IMR-90 (cell line): ENCODE data around the gene ARRDC3. TPM values are rescaled to one million over a fixed set of nuclear protein-coding genes. Genes with fewer than 3 reads are reported as not detected.
A peak's percentile ranks its signal among the peaks of the same experiment; 100 is the strongest.

Source experiments
- ATAC-seq: fragments of 200-7000 bp; cut with Tn5 transposase; 2 replicates; pipeline ENCODE4 v1.9.1; 2020; ENCODE audit warnings: low read depth, mild to moderate bottlenecking, moderate library complexity
- BruUV-seq: library from RNA; stranded (reverse); fragments of 400-500 nt; replicated peaks from 2 replicates; lab custom pipeline; 2021; lab: Mats Ljungman, UMichigan
- CTCF ChIA-PET: fragments of 300-600 bp; formaldehyde crosslinking; extraction: SDS; loops from one replicate; lab custom pipeline; 2021; ENCODE audit warnings: antibody characterized with exemption; lab: Yijun Ruan, JAX
- POLR2A ChIA-PET: fragments of 300-600 bp; sonication (Branson Sonifier 250); formaldehyde crosslinking; loops from one replicate; lab custom pipeline; 2022; ENCODE audit warnings: antibody characterized with exemption; ENCODE audit not compliant: unreplicated experiment; lab: Charles Lee
- DNase-seq: peaks from one replicate; pipeline ENCODE4 v3.0.0; 2013
- H2AFZ ChIP-seq: replicated peaks from 2 replicates; pipeline ENCODE3; 2013; ENCODE audit warnings: low read length, mild to moderate bottlenecking; ENCODE audit not compliant: poor library complexity
- H2AK5ac ChIP-seq: 2 replicates; pipeline ENCODE4 v1.6.1; 2013; ENCODE audit warnings: low read depth, low read length, inconsistent platforms
- H2AK9ac ChIP-seq: replicated peaks from 2 replicates; pipeline ENCODE3; 2013; ENCODE audit warnings: mild to moderate bottlenecking, low read depth, low read length, moderate library complexity; ENCODE audit not compliant: poor library complexity
- H2BK120ac ChIP-seq: 2 replicates; pipeline ENCODE4 v1.6.1; 2013; ENCODE audit warnings: low read depth, low read length, inconsistent platforms
- H2BK15ac ChIP-seq: 3 replicates; pipeline ENCODE4 v1.6.1; 2013; ENCODE audit warnings: low read depth, low read length, inconsistent platforms
- H2BK20ac ChIP-seq: 2 replicates; pipeline ENCODE4 v1.6.1; 2013; ENCODE audit warnings: low read depth, mild to moderate bottlenecking, inconsistent platforms, low read length, moderate library complexity
- H2BK5ac ChIP-seq: 2 replicates; pipeline ENCODE4 v1.6.1; 2013; ENCODE audit warnings: mild to moderate bottlenecking, low read depth, low read length, inconsistent platforms; ENCODE audit not compliant: poor library complexity, severe bottlenecking
- H3K14ac ChIP-seq: replicated peaks from 2 replicates; pipeline ENCODE4 v1.6.1; 2013; ENCODE audit warnings: low read depth, low read length, inconsistent platforms
- H3K18ac ChIP-seq: 2 replicates; pipeline ENCODE4 v1.6.1; 2013; ENCODE audit warnings: low read depth, low read length, control low read depth
- H3K23ac ChIP-seq: 2 replicates; pipeline ENCODE4 v1.6.1; 2013; ENCODE audit warnings: low read depth, low read length, inconsistent platforms
- H3K27ac ChIP-seq: 2 replicates; pipeline ENCODE4 v1.5.1; 2013; ENCODE audit warnings: mild to moderate bottlenecking, control low read depth, low read length; ENCODE audit not compliant: insufficient read depth
- H3K27me3 ChIP-seq: 2 replicates; pipeline ENCODE4 v1.6.1; 2013; ENCODE audit warnings: low read length; ENCODE audit not compliant: control insufficient read depth, insufficient read depth
- H3K36me3 ChIP-seq: 2 replicates; pipeline ENCODE4 v1.6.1; 2013; ENCODE audit warnings: low read length, mixed read lengths; ENCODE audit not compliant: control insufficient read depth, insufficient read depth
- H3K4ac ChIP-seq: 2 replicates; pipeline ENCODE4 v1.6.1; 2013; ENCODE audit warnings: low read depth, low read length, inconsistent platforms
- H3K4me1 ChIP-seq: 2 replicates; pipeline ENCODE4 v1.6.1; 2013; ENCODE audit warnings: low read length, mixed read lengths; ENCODE audit not compliant: control insufficient read depth, insufficient read depth
- H3K4me2 ChIP-seq: 2 replicates; pipeline ENCODE4 v1.6.1; 2013; ENCODE audit warnings: low read depth, mild to moderate bottlenecking, control low read depth, low read length, moderate library complexity
- H3K4me3 ChIP-seq: 2 replicates; pipeline ENCODE4 v1.5.1; 2013; ENCODE audit warnings: low read depth, mild to moderate bottlenecking, control low read depth, low read length, moderate library complexity; ENCODE audit not compliant: insufficient read depth
- H3K56ac ChIP-seq: 2 replicates; pipeline ENCODE4 v1.6.1; 2013; ENCODE audit warnings: low read length, inconsistent platforms; ENCODE audit not compliant: insufficient read depth; ENCODE audit errors: extremely low read depth
- H3K79me1 ChIP-seq, 2 experiments: 2 replicates each; pipeline ENCODE4 v1.6.1; 2013; ENCODE audit warnings: low read length in 2 of 2, inconsistent platforms in 1 of 2, low read depth in 1 of 2
- H3K9ac ChIP-seq: 2 replicates; pipeline ENCODE4 v1.6.1; 2013; ENCODE audit warnings: low read depth, low read length, control low read depth
- H3K9me1 ChIP-seq: 2 replicates; pipeline ENCODE4 v1.6.1; 2013; ENCODE audit warnings: low read length, inconsistent platforms; ENCODE audit not compliant: insufficient read depth
- H3K9me3 ChIP-seq: 2 replicates; pipeline ENCODE4 v1.6.1; 2013; ENCODE audit warnings: low read length; ENCODE audit not compliant: control insufficient read depth, insufficient read depth
- H4K20me1 ChIP-seq: 2 replicates; pipeline ENCODE4 v1.6.1; 2013; ENCODE audit warnings: low read length, inconsistent platforms; ENCODE audit not compliant: insufficient read depth
- H4K5ac ChIP-seq: 2 replicates; pipeline ENCODE4 v1.6.1; 2013; ENCODE audit warnings: mild to moderate bottlenecking, low read depth, low read length, control low read depth
- H4K8ac ChIP-seq, 2 experiments: 2 replicates each; pipeline ENCODE4 v1.6.1; 2013; ENCODE audit warnings: low read depth in 2 of 2, low read length in 2 of 2, control low read depth in 1 of 2, inconsistent platforms in 1 of 2
- H4K91ac ChIP-seq: 2 replicates; pipeline ENCODE4 v1.6.1; 2013; ENCODE audit warnings: low read depth, low read length, inconsistent platforms; ENCODE audit not compliant: insufficient read depth
- BHLHE40 ChIP-seq: fragments of 150-350 bp; IDR thresholded peaks from 2 replicates; pipeline ENCODE4 v1.6.1; 2016; ENCODE audit warnings: mild to moderate bottlenecking, low read depth, low read length
- FOS ChIP-seq: fragments of 150-350 bp; IDR thresholded peaks from 2 replicates; pipeline ENCODE4 v1.6.1; 2016; ENCODE audit warnings: low read depth, low read length
- MAFK ChIP-seq: IDR thresholded peaks from 2 replicates; pipeline ENCODE4 v1.6.1; 2012; ENCODE audit warnings: low read depth, low read length, improper control_type of control experiment
- MAZ ChIP-seq: IDR thresholded peaks from 2 replicates; pipeline ENCODE4 v1.6.1; 2012; ENCODE audit warnings: low read depth, mild to moderate bottlenecking, low read length, improper control_type of control experiment, moderate library complexity, borderline replicate concordance
- POLR2A ChIP-seq: IDR thresholded peaks from 2 replicates; pipeline ENCODE4 v1.6.1; 2012; ENCODE audit warnings: mild to moderate bottlenecking, low read depth, low read length
- RAD21 ChIP-seq: IDR thresholded peaks from 2 replicates; pipeline ENCODE4 v1.6.1; 2012; ENCODE audit warnings: low read length, improper control_type of control experiment
- WGBS, 2 experiments: methylation state at CpG; one replicate each; pipeline versions ENCODE4 v1.1.5 to v1.1.7; 2013; ENCODE audit warnings: missing lambda C conversion rate in 2 of 2; ENCODE audit not compliant: insufficient read length in 1 of 2; ENCODE audit errors: extremely low coverage in 2 of 2; 5-methylcytosine and 5-hydroxymethylcytosine counted together
- dilution Hi-C: fragments of 300-500 bp; cut with HindIII; formaldehyde crosslinking; loops from one replicate; pipeline ENCODE4 v1.14.3; 2018; ENCODE audit warnings: low sequenced_read_pairs; ENCODE audit not compliant: unreplicated experiment
- in situ Hi-C: fragments of 300-500 bp; cut with MboI; formaldehyde crosslinking; loops from 3 replicates; pipeline ENCODE4 v1.14.3; 2019; ENCODE audit warnings: low sequenced_read_pairs, inconsistent platforms, mixed read lengths
- intact Hi-C: fragments of 100-400 bp; cut with micrococcal nuclease; formaldehyde crosslinking; loops from 2 replicates; pipeline ENCODE4 v1.10.0; 2022
- polyA plus RNA-seq, 3 experiments: library from polyadenylated mRNA; depleted of rRNA; stranded (reverse); fragments of >200 nt; gene quantifications; 2 replicates each; pipeline ENCODE4 v1.2.3, GENCODE V29; 2012; ENCODE audit warnings: low replicate concordance in 1 of 3
- total RNA-seq: library from RNA; depleted of rRNA; stranded (reverse); fragments of >200 nt; gene quantifications from 2 replicates; pipeline ENCODE4 v1.2.3, GENCODE V29; 2012
- TF ChIP-seq, protein P1 (sequence below): conservative IDR thresholded peaks from 2 replicates; pipeline ENCODE4 v1.5.1; 2012; ENCODE audit warnings: mild to moderate bottlenecking, low read depth, low read length, improper control_type of control experiment
- TF ChIP-seq, protein P2 (sequence below): fragments of 150-350 bp; IDR thresholded peaks from 2 replicates; pipeline ENCODE4 v1.6.1; 2017; ENCODE audit warnings: mild to moderate bottlenecking, antibody characterized with exemption, low read length, low read depth

Gene ARRDC3
- total and polyA plus RNA-seq, 2 of the 4 experiments (the other 2 are of a cell fraction), result 19.3 to 86.7 TPM

DNA sequence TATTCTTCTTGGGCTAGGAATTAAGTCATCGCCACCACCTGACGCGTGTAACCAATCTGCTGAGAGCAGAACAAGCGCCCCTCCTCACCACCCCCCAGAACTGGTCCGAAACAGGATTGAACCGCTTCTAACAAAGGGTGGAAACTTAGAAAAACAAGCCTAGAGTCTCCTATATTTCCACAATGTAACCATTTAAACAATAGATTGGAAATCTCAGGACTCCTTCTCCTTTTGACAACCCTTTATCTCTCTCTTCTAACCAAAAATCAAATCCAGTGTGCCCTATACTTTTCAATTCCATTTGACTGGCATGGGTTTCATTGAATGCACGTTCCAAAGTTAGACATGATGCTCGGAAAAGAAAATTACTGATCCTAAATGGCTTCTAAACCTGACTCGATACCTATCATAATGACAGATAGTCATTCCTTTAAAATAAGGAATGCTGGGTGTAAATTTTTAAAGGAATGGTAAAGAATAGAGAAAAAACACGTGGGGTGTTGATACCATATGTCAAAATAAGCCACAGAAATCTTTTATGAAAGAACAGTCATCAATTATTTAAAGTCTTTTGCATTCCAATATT is 1.2 kb downstream of the ARRDC3 start:
- TF ChIP-seq POLR2A, result no peak
- TF ChIP-seq MAFK, result no peak
- TF ChIP-seq FOS, result no peak
- TF ChIP-seq BHLHE40, result no peak
- TF ChIP-seq, protein P1, sequence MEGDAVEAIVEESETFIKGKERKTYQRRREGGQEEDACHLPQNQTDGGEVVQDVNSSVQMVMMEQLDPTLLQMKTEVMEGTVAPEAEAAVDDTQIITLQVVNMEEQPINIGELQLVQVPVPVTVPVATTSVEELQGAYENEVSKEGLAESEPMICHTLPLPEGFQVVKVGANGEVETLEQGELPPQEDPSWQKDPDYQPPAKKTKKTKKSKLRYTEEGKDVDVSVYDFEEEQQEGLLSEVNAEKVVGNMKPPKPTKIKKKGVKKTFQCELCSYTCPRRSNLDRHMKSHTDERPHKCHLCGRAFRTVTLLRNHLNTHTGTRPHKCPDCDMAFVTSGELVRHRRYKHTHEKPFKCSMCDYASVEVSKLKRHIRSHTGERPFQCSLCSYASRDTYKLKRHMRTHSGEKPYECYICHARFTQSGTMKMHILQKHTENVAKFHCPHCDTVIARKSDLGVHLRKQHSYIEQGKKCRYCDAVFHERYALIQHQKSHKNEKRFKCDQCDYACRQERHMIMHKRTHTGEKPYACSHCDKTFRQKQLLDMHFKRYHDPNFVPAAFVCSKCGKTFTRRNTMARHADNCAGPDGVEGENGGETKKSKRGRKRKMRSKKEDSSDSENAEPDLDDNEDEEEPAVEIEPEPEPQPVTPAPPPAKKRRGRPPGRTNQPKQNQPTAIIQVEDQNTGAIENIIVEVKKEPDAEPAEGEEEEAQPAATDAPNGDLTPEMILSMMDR, result no peak
- TF ChIP-seq MAZ, result peak; percentile 71; the same call in 1 of the 2 replicates
- TF ChIP-seq, protein P2, sequence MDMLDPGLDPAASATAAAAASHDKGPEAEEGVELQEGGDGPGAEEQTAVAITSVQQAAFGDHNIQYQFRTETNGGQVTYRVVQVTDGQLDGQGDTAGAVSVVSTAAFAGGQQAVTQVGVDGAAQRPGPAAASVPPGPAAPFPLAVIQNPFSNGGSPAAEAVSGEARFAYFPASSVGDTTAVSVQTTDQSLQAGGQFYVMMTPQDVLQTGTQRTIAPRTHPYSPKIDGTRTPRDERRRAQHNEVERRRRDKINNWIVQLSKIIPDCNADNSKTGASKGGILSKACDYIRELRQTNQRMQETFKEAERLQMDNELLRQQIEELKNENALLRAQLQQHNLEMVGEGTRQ, result peak; percentile 96
- TF ChIP-seq RAD21, result no peak
- no peak overlapping the region for H2BK20ac ChIP-seq
- POLR2A ChIA-PET, result no interaction called here
- H3K14ac ChIP-seq, result peak overlapping the region; percentile 90
- H3K56ac ChIP-seq, result peak overlapping the region; percentile 96
- peaks cover 2% of the 10 kb centered on the region; the same call in 1 of the 2 replicates for H3K36me3 ChIP-seq
- 0% methylated on average over 5 of the region's 10 CpGs; no CpG with 5 or more reads in 1 of the 2 experiments for WGBS, 2 experiments
- H3K18ac ChIP-seq, result peak overlapping the region; percentile 75
- H4K8ac ChIP-seq, result peak overlapping the region in 1 of 2 experiments; percentile 68; a peak in 2 of 4 replicates
- intact Hi-C loops, result loop anchor here (1.0 to 5.0 kb wide), 4 partner anchors 35 to 205 kb away; no protein-coding TSS in a partner anchor
- H2BK120ac ChIP-seq, result peak overlapping the region; percentile 26; the same call in 1 of the 2 replicates
- H4K5ac ChIP-seq, result peak overlapping the region; percentile 79
- no peaks in the 10 kb centered on the region for H3K9me3 ChIP-seq
- peak; percentile 7; the same call in 1 of the 2 replicates for ATAC-seq
- H4K20me1 ChIP-seq, result peaks cover 9% of the 10 kb centered on the region
- H3K79me1 ChIP-seq, result peaks cover 0 to 4% of the 10 kb centered on the region in 2 experiments; a peak in 1 of 4 replicates
- DNase-seq, result peak; percentile 89
- no peak overlapping the region for H2BK15ac ChIP-seq
- H3K27ac ChIP-seq, result peak overlapping the region; percentile 53
- BruUV-seq, result no TSS peak
- no peaks in the 10 kb centered on the region for H3K4me1 ChIP-seq
- H3K23ac ChIP-seq, result peak overlapping the region; percentile 88; the same call in 1 of the 2 replicates
- in situ Hi-C loops, result no loop called here
- no peaks in the 10 kb centered on the region for H3K27me3 ChIP-seq
- CTCF ChIA-PET, result no interaction called here
- peak overlapping the region; percentile 67; the same call in 1 of the 2 replicates for H3K4ac ChIP-seq
- peak overlapping the region; percentile 89 for H2BK5ac ChIP-seq
- no peak overlapping the region for H2AK5ac ChIP-seq
- H2AK9ac ChIP-seq, result no peak overlapping the region
- peak overlapping the region; percentile 84; the same call in 1 of the 2 replicates for H3K4me2 ChIP-seq
- dilution Hi-C loops, result no loop called here
- H3K9ac ChIP-seq, result peak overlapping the region; percentile 81
- H4K91ac ChIP-seq, result peak overlapping the region; percentile 67; the same call in 1 of the 2 replicates
- no peaks in the 10 kb centered on the region for H3K9me1 ChIP-seq
- peak overlapping the region; percentile 71 for H3K4me3 ChIP-seq
- no peak overlapping the region for H2AFZ ChIP-seq
